NT2/D1 (cell line): ENCODE results near the gene TULP3.

Experiments used
- YY1 ChIP-seq: IDR thresholded peaks from 2 replicates; pipeline ENCODE4 v1.6.1; 2011; ENCODE audit not compliant: insufficient read length, insufficient read depth
- ZNF274 ChIP-seq: IDR thresholded peaks from 2 replicates; pipeline ENCODE4 v1.6.1; 2011; ENCODE audit warnings: mild to moderate bottlenecking, low read depth, low read length

- no peak for TF ChIP-seq YY1
- no peak for TF ChIP-seq ZNF274
These were observed 33.3 kb downstream of the TULP3 start for GRCh38 chr12:2924019-2924418.
